Mesothelial cell of epicardium (in vitro differentiated cells): ENCODE measurements around the gene PGBD2. TPM values are rescaled to one million over a fixed set of nuclear protein-coding genes. Genes with fewer than 3 reads are reported as not detected.
"Not testable (repeated sequence)": the region's sequence is repeated elsewhere in the genome, so short reads cannot be mapped to it uniquely, and the experiment has no call there.

Experiments
- DNase-seq, 2 experiments: peaks; one replicate each; pipeline ENCODE4 v3.0.0; 2021; ENCODE audit warnings: low spot score in 2 of 2; ENCODE audit not compliant: unreplicated experiment in 2 of 2
- H3K27ac Mint-ChIP-seq: 2 replicates; pipeline ENCODE4 v1.8.0; 2021; ENCODE audit warnings: mixed read lengths
- H3K27me3 Mint-ChIP-seq: 2 replicates; pipeline ENCODE4 v1.8.0; 2021; ENCODE audit warnings: low read depth, mixed read lengths
- H3K36me3 Mint-ChIP-seq: 2 replicates; pipeline ENCODE4 v1.8.0; 2021; ENCODE audit warnings: mixed read lengths
- H3K4me1 Mint-ChIP-seq: 2 replicates; pipeline ENCODE4 v1.8.0; 2021; ENCODE audit warnings: mixed read lengths
- H3K4me3 Mint-ChIP-seq: 2 replicates; pipeline ENCODE4 v1.8.0; 2021; ENCODE audit warnings: mild to moderate bottlenecking, moderate library complexity, mixed read lengths
- H3K9me3 Mint-ChIP-seq: 2 replicates; pipeline ENCODE4 v1.8.0; 2021; ENCODE audit warnings: mixed read lengths
- total RNA-seq: library from RNA; stranded (reverse); gene quantifications from 3 replicates; pipeline ENCODE4 v1.2.1, GENCODE V29; 2021
- TF ChIP-seq, protein P1 (sequence below): fragments of 200-600 bp; sonication (generic); IDR thresholded peaks from one replicate; pipeline ENCODE4 v1.5.0; 2021; ENCODE audit warnings: antibody characterized with exemption; ENCODE audit not compliant: unreplicated experiment

The PGBD2 gene
- total RNA-seq, 1 donor from 2014 or later, result 8.5 TPM

- TF ChIP-seq, protein P1, sequence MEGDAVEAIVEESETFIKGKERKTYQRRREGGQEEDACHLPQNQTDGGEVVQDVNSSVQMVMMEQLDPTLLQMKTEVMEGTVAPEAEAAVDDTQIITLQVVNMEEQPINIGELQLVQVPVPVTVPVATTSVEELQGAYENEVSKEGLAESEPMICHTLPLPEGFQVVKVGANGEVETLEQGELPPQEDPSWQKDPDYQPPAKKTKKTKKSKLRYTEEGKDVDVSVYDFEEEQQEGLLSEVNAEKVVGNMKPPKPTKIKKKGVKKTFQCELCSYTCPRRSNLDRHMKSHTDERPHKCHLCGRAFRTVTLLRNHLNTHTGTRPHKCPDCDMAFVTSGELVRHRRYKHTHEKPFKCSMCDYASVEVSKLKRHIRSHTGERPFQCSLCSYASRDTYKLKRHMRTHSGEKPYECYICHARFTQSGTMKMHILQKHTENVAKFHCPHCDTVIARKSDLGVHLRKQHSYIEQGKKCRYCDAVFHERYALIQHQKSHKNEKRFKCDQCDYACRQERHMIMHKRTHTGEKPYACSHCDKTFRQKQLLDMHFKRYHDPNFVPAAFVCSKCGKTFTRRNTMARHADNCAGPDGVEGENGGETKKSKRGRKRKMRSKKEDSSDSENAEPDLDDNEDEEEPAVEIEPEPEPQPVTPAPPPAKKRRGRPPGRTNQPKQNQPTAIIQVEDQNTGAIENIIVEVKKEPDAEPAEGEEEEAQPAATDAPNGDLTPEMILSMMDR, result no peak
- no peak overlapping the region for H3K27ac Mint-ChIP-seq
- DNase-seq, result no peak
- H3K4me3 Mint-ChIP-seq, result no peak overlapping the region
- peaks cover 20% of the 10 kb centered on the region for H3K4me1 Mint-ChIP-seq
- H3K36me3 Mint-ChIP-seq, result no peaks in the 10 kb centered on the region
- H3K27me3 Mint-ChIP-seq, result peaks cover 8% of the 10 kb centered on the region
- no peaks in the 10 kb centered on the region for H3K9me3 Mint-ChIP-seq
These were observed 21.3 kb upstream of the PGBD2 start for GRCh38 chr1:248884632-248885295.

DNA sequence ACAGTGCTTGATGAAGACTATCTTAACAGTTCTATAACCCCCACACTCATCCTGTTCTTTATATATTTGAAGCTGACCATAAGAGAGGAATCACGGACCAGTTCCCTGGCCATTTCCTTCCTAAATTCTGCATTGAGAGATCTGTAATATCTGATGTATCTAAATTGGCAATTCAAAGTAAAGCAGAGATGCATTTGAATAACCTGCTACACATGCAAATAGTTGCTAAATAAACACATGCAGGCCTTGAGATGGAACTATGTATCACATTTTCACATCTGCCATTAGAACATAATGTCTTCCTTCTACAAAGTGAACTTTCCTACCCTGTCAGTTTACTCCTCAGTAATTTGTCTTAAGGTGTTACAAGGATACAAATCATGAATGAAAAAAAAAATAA lies 20.4 kb upstream of the PGBD2 start:
- Mint-ChIP-seq H3K4me3 (no peak overlapping the region), H3K27me3 (peaks cover 2% of the 10 kb centered on the region), H3K27ac (no peak overlapping the region), H3K4me1 (peaks cover 20% of the 10 kb centered on the region), H3K9me3 (no peaks in the 10 kb centered on the region), H3K36me3 (no peaks in the 10 kb centered on the region)
- TF ChIP-seq, protein P1, result no peak
- no peak for DNase-seq

GRCh38 chr1:248886237-248886895 lies 19.7 kb upstream of the PGBD2 start:
- Mint-ChIP-seq H3K9me3 (no peaks in the 10 kb centered on the region), H3K4me1 (peaks cover 21% of the 10 kb centered on the region), H3K4me3 (no peak overlapping the region), H3K27ac (peak overlapping the region; percentile 86), H3K27me3 (peaks cover under 1% of the 10 kb centered on the region), H3K36me3 (no peaks in the 10 kb centered on the region)
- no peak for DNase-seq
- TF ChIP-seq, protein P1, result no peak

- not testable (repeated sequence) for H3K27ac Mint-ChIP-seq, DNase-seq, H3K9me3 Mint-ChIP-seq, H3K36me3 Mint-ChIP-seq, H3K27me3 Mint-ChIP-seq, H3K4me3 Mint-ChIP-seq
- peaks cover 22% of the 10 kb centered on the region for H3K4me1 Mint-ChIP-seq
These were observed 16.2 kb upstream of the PGBD2 start for GRCh38 chr1:248889914-248890243.

GRCh38 chr1:248890549-248891498 lies 15.2 kb upstream of the PGBD2 start:
- H3K27me3 Mint-ChIP-seq, result peaks cover 5% of the 10 kb centered on the region
- TF ChIP-seq, protein P1, result no peak
- no peak overlapping the region for H3K4me3 Mint-ChIP-seq
- peaks cover 21% of the 10 kb centered on the region for H3K4me1 Mint-ChIP-seq
- no peak overlapping the region for H3K27ac Mint-ChIP-seq
- DNase-seq, result no peak
- no peaks in the 10 kb centered on the region for H3K9me3 Mint-ChIP-seq
- H3K36me3 Mint-ChIP-seq, result no peaks in the 10 kb centered on the region

DNA sequence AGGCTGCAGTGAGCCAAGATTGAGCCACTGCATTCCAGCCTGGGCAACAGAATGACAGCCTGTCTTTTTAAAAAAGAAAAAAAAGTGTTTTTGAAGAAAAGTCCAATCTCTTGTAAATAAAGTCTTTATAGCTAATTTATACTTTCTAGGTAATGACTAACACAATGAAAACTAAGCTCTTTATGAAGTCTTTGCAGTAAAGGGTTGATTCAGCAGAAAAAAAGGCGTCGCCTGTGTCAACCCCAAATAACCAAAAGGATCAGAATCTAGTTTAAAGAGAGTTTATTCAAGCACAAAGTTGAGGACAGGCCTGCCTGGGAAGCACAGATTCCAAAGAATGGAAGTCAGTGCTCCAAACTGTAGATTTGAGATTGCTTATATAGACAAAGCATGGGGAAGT lies 14.3 kb upstream of the PGBD2 start:
- H3K36me3 Mint-ChIP-seq, result no peaks in the 10 kb centered on the region
- no peak overlapping the region for H3K4me3 Mint-ChIP-seq
- TF ChIP-seq, protein P1, result no peak

More for the DNA sequence above, 14.3 kb upstream of the PGBD2 start:
- DNase-seq, result no peak
- peaks cover 12% of the 10 kb centered on the region for H3K4me1 Mint-ChIP-seq
- H3K27me3 Mint-ChIP-seq, result peaks cover 6% of the 10 kb centered on the region
- H3K27ac Mint-ChIP-seq, result no peak overlapping the region
- H3K9me3 Mint-ChIP-seq, result no peaks in the 10 kb centered on the region
